H9 (cell line): ENCODE results near the gene OSBPL2. TPM values are rescaled to one million over a fixed set of nuclear protein-coding genes. Genes with fewer than 3 reads are reported as not detected.
A peak's percentile ranks its signal among the peaks of the same experiment; 100 is the strongest.

Experiments used
- DNase-seq: peaks from one replicate; pipeline ENCODE4 v3.0.0-alpha.2; 2017
- H2AFZ ChIP-seq: one replicate; pipeline ENCODE4 v1.6.1; 2013; ENCODE audit warnings: mild to moderate bottlenecking, low read length, control low read depth, moderate library complexity
- H2AK5ac ChIP-seq: 2 replicates; pipeline ENCODE4 v1.6.1; 2013; ENCODE audit warnings: low read length, control low read depth, mixed read lengths; ENCODE audit not compliant: insufficient read length
- H2BK120ac ChIP-seq: one replicate; pipeline ENCODE4 v1.6.1; 2013; ENCODE audit warnings: low read depth, mild to moderate bottlenecking, low read length, control low read depth, inconsistent platforms; ENCODE audit not compliant: poor library complexity, severe bottlenecking
- H2BK12ac ChIP-seq: 2 replicates; pipeline ENCODE4 v1.6.1; 2013; ENCODE audit warnings: low read length, control low read depth, mixed read lengths, low read depth; ENCODE audit not compliant: insufficient read length
- H2BK15ac ChIP-seq: 2 replicates; pipeline ENCODE4 v1.6.1; 2013; ENCODE audit warnings: low read depth, low read length, control low read depth
- H2BK20ac ChIP-seq: one replicate; pipeline ENCODE4 v1.6.1; 2013; ENCODE audit warnings: low read depth, mild to moderate bottlenecking, low read length, control low read depth, inconsistent platforms; ENCODE audit not compliant: poor library complexity, severe bottlenecking
- H2BK5ac ChIP-seq: 2 replicates; pipeline ENCODE4 v1.6.1; 2013; ENCODE audit warnings: low read length, control low read depth, mixed read lengths; ENCODE audit not compliant: insufficient read length
- H3K14ac ChIP-seq: 2 replicates; pipeline ENCODE4 v1.6.1; 2013; ENCODE audit warnings: low read length, control low read depth; ENCODE audit not compliant: insufficient read depth
- H3K18ac ChIP-seq: 2 replicates; pipeline ENCODE4 v1.6.1; 2013; ENCODE audit warnings: low read depth, mild to moderate bottlenecking, mixed read lengths, low read length, control low read depth; ENCODE audit not compliant: insufficient read length
- H3K23ac ChIP-seq: 2 replicates; pipeline ENCODE4 v1.6.1; 2013; ENCODE audit warnings: low read length, control low read depth, mixed read lengths, low read depth; ENCODE audit not compliant: insufficient read length
- H3K23me2 ChIP-seq: 2 replicates; pipeline ENCODE4 v1.6.1; 2013; ENCODE audit warnings: low read depth, mild to moderate bottlenecking, mixed read lengths, low read length, control low read depth; ENCODE audit not compliant: insufficient read length, poor library complexity, severe bottlenecking
- H3K27ac ChIP-seq: 2 replicates; pipeline ENCODE4 v1.5.1; 2013; ENCODE audit warnings: low read length, control low read depth, mixed read lengths, low read depth; ENCODE audit not compliant: insufficient read length
- H3K27me3 ChIP-seq: 2 replicates; pipeline ENCODE4 v1.6.1; 2013; ENCODE audit warnings: low read length, control low read depth, inconsistent platforms; ENCODE audit not compliant: insufficient read depth
- H3K4ac ChIP-seq: 2 replicates; pipeline ENCODE4 v1.6.1; 2013; ENCODE audit warnings: low read depth, mild to moderate bottlenecking, control low read depth, inconsistent platforms, low read length, moderate library complexity
- H3K4me1 ChIP-seq: 2 replicates; pipeline ENCODE4 v1.6.1; 2013; ENCODE audit warnings: low read length, control low read depth, inconsistent platforms; ENCODE audit not compliant: insufficient read depth
- H3K4me2 ChIP-seq: 2 replicates; pipeline ENCODE4 v1.6.1; 2013; ENCODE audit warnings: low read length, control low read depth, mixed read lengths; ENCODE audit not compliant: insufficient read length, insufficient read depth
- H3K56ac ChIP-seq: 2 replicates; pipeline ENCODE4 v1.6.1; 2013; ENCODE audit warnings: low read depth, mild to moderate bottlenecking, mixed read lengths, low read length, control low read depth; ENCODE audit not compliant: insufficient read length
- H3K79me1 ChIP-seq: 2 replicates; pipeline ENCODE4 v1.6.1; 2013; ENCODE audit warnings: low read depth, mild to moderate bottlenecking, moderate library complexity, low read length, control low read depth, inconsistent platforms; ENCODE audit not compliant: insufficient read depth, poor library complexity, severe bottlenecking
- H3K79me2 ChIP-seq: 2 replicates; pipeline ENCODE4 v1.6.1; 2013; ENCODE audit warnings: low read length, control low read depth, inconsistent platforms; ENCODE audit not compliant: insufficient read depth
- H3K9ac ChIP-seq: 2 replicates; pipeline ENCODE4 v1.6.1; 2013; ENCODE audit warnings: low read length, control low read depth, mixed read lengths; ENCODE audit not compliant: insufficient read length; ENCODE audit errors: extremely low read depth
- H3K9me3 ChIP-seq: one replicate; pipeline ENCODE4 v1.6.1; 2013; ENCODE audit warnings: low read depth, low read length, inconsistent platforms; ENCODE audit not compliant: control insufficient read depth
- H3T11ph ChIP-seq: one replicate; pipeline ENCODE4 v1.6.1; 2013; ENCODE audit warnings: mild to moderate bottlenecking, low read length, control low read depth, inconsistent platforms
- H4K20me1 ChIP-seq: one replicate; pipeline ENCODE4 v1.6.1; 2013; ENCODE audit not compliant: control insufficient read depth, insufficient read length, insufficient read depth
- H4K5ac ChIP-seq: 2 replicates; pipeline ENCODE4 v1.6.1; 2013; ENCODE audit warnings: low read depth, mild to moderate bottlenecking, mixed read lengths, low read length, control low read depth; ENCODE audit not compliant: insufficient read length
- H4K8ac ChIP-seq: replicated peaks from 2 replicates; pipeline ENCODE4 v1.6.1; 2013; ENCODE audit warnings: low read length, control low read depth, mixed read lengths, low read depth; ENCODE audit not compliant: insufficient read length
- H4K91ac ChIP-seq: 2 replicates; pipeline ENCODE4 v1.6.1; 2013; ENCODE audit warnings: low read depth, mild to moderate bottlenecking, moderate library complexity, mixed read lengths, low read length, control low read depth; ENCODE audit not compliant: insufficient read length
- H3K27ac Mint-ChIP-seq, 3 experiments: 2 replicates in 2 of 3; 3 replicates in 1 of 3; pipeline ENCODE4 v1.8.0; 2020 to 2021; ENCODE audit warnings: mixed read lengths in 3 of 3, mild to moderate bottlenecking in 1 of 3, moderate library complexity in 1 of 3
- H3K27me3 Mint-ChIP-seq: 2 replicates; pipeline ENCODE4 v1.8.0; 2021; ENCODE audit warnings: low read depth, mild to moderate bottlenecking, moderate library complexity, mixed read lengths
- H3K36me3 Mint-ChIP-seq, 3 experiments: 2 replicates in 2 of 3; 3 replicates in 1 of 3; pipeline ENCODE4 v1.8.0; 2020 to 2021; ENCODE audit warnings: low read depth in 3 of 3, mixed read lengths in 3 of 3; ENCODE audit not compliant: insufficient read depth in 1 of 3
- H3K4me1 Mint-ChIP-seq, 2 experiments: 2 replicates each; pipeline ENCODE4 v1.8.0; 2020; ENCODE audit warnings: mixed read lengths in 2 of 2
- H3K4me3 Mint-ChIP-seq, 2 experiments: 2 replicates in 1 of 2; 3 replicates in 1 of 2; pipeline ENCODE4 v1.8.0; 2020 to 2021; ENCODE audit warnings: mild to moderate bottlenecking in 2 of 2, mixed read lengths in 2 of 2, moderate library complexity in 1 of 2
- H3K9me3 Mint-ChIP-seq, 2 experiments: 2 replicates in 1 of 2; 3 replicates in 1 of 2; pipeline ENCODE4 v1.8.0; 2020; ENCODE audit warnings: mild to moderate bottlenecking in 2 of 2, mixed read lengths in 2 of 2, moderate library complexity in 1 of 2
- CTCF ChIP-seq: fragments of 200-600 bp; sonication (generic); conservative IDR thresholded peaks from 3 replicates; pipeline ENCODE4 v1.8.0; 2021; ENCODE audit warnings: antibody characterized with exemption, mild to moderate bottlenecking
- WGBS: extraction: QIAGEN DNeasy Blood & Tissue Kit; methylation state at CpG from one replicate; pipeline ENCODE4 v1.1.7; 2013; ENCODE audit warnings: missing lambda C conversion rate, low lambda C conversion rate, mixed read lengths; ENCODE audit not compliant: insufficient read length; ENCODE audit errors: extremely low coverage; 5-methylcytosine and 5-hydroxymethylcytosine counted together
- total RNA-seq: library from RNA; stranded (reverse); gene quantifications from 2 replicates; pipeline ENCODE4 v1.2.1, GENCODE V29; 2021

Gene OSBPL2
- total RNA-seq, 1 experiment from 2014 or later, result 47.3 TPM

- H3K9me3 Mint-ChIP-seq, result peaks cover 0 to 4% of the 10 kb centered on the region in 2 experiments; a peak in 4 of 5 replicates
- Histone ChIP-seq H3K4me2 (no peak overlapping the region), H3K9me3 (no peaks in the 10 kb centered on the region), H2BK12ac (no peak overlapping the region), H3K79me1 (no peaks in the 10 kb centered on the region), H2BK15ac (no peak overlapping the region), H2BK20ac (no peak overlapping the region), H3K56ac (no peak overlapping the region), H3K23ac (no peak overlapping the region), H4K91ac (no peak overlapping the region), H3K23me2 (no peaks in the 10 kb centered on the region), H3K27ac (no peak overlapping the region), H3K14ac (no peak overlapping the region), H2BK5ac (no peak overlapping the region), H4K5ac (no peak overlapping the region), H3K4ac (no peak overlapping the region), H2AK5ac (no peak overlapping the region), H3K27me3 (no peaks in the 10 kb centered on the region), H2BK120ac (no peak overlapping the region), H3K18ac (no peak overlapping the region), H3K4me1 (no peaks in the 10 kb centered on the region), H4K20me1 (no peaks in the 10 kb centered on the region), H3T11ph (no peak overlapping the region), H4K8ac (no peak overlapping the region), H3K9ac (no peak overlapping the region), H2AFZ (no peak overlapping the region), H3K79me2 (no peaks in the 10 kb centered on the region)
- H3K4me3 Mint-ChIP-seq, result no peak overlapping the region
- DNase-seq, result no peak
- H3K4me1 Mint-ChIP-seq, result peaks cover 2 to 3% of the 10 kb centered on the region in 2 experiments; a peak in 2 of 4 replicates
- H3K36me3 Mint-ChIP-seq, result peaks cover 34 to 80% (median 68%) of the 10 kb centered on the region in 3 experiments; a peak in 6 of 7 replicates
- peak overlapping the region in 1 of 3 experiments; percentile 42; a peak in 2 of 7 replicates for H3K27ac Mint-ChIP-seq
- no peak for TF ChIP-seq CTCF
- no peaks in the 10 kb centered on the region; the same call in none of the 2 replicates for H3K27me3 Mint-ChIP-seq
- no CpG with 5 or more reads among the region's 25 CpGs for WGBS
These were observed 85.9 kb downstream of the OSBPL2 start for GRCh38 chr20:62323980-62324906.
